Esophagus muscularis mucosa (tissue), 4 donors: ENCODE data around the gene AKT3. TPM values are rescaled to one million over a fixed set of nuclear protein-coding genes. Genes with fewer than 3 reads are reported as not detected.

Experiments used
- DNase-seq: peaks from one replicate; pipeline ENCODE4 v3.0.0-alpha.2; 2017; ENCODE audit errors: extremely low spot score
- H3K27ac ChIP-seq, 4 donors: fragments of 200-600 bp; sonication (generic); replicated peaks in 1 of 4; 1 replicate in 3 of 4; 2 replicates in 1 of 4; pipeline ENCODE4 v1.5.1; 2016 to 2019; ENCODE audit warnings: mild to moderate bottlenecking in 1 of 4
- H3K27me3 ChIP-seq, 4 donors: fragments of 200-600 bp; sonication (generic); one replicate each; pipeline versions ENCODE4 v1.5.1 to v1.6.0; 2016 to 2019
- H3K36me3 ChIP-seq, 4 donors: fragments of 200-600 bp; sonication (generic); one replicate each; pipeline ENCODE4 v1.5.1; 2016 to 2019
- H3K4me1 ChIP-seq, 4 donors: fragments of 200-600 bp; sonication (generic); one replicate each; pipeline ENCODE4 v1.5.1; 2016 to 2019
- H3K4me3 ChIP-seq, 4 donors: fragments of 200-600 bp; sonication (generic); 1 replicate in 2 of 4; 2 replicates in 2 of 4; pipeline ENCODE4 v1.5.1; 2016 to 2019; ENCODE audit warnings: mild to moderate bottlenecking in 4 of 4, moderate library complexity in 1 of 4
- H3K9me3 ChIP-seq, 4 donors: fragments of 200-600 bp; sonication (generic); 1 replicate in 3 of 4; 2 replicates in 1 of 4; pipeline ENCODE4 v1.5.1; 2016 to 2019
- EP300 ChIP-seq: sonication (generic); formaldehyde crosslinking; IDR thresholded peaks from one replicate; pipeline ENCODE4 v1.6.1; 2017; ENCODE audit warnings: antibody characterized with exemption
- POLR2A ChIP-seq: fragments of 450-650 bp; IDR thresholded peaks from one replicate; pipeline ENCODE4 v1.6.1; 2017; ENCODE audit warnings: antibody characterized with exemption, moderate library complexity, mild to moderate bottlenecking, low read depth
- POLR2AphosphoS5 ChIP-seq, 2 donors: sonication (generic); formaldehyde crosslinking; IDR thresholded peaks; one replicate each; pipeline ENCODE4 v1.6.1; 2017; ENCODE audit warnings: antibody characterized with exemption in 2 of 2
- WGBS: methylation state at CpG from one replicate; pipeline ENCODE4 v1.1.5; 2018; 5-methylcytosine and 5-hydroxymethylcytosine counted together
- intact Hi-C: fragments of 100-400 bp; cut with DNase I; formaldehyde crosslinking; loops from one replicate; pipeline ENCODE4 v1.15.1; 2023
- total RNA-seq, 4 donors: library from RNA; depleted of rRNA; stranded (reverse); fragments of >200 nt; gene quantifications; one replicate each; pipeline versions ENCODE4 v1.1.0 to v1.2.1, GENCODE V29; 2016
- TF ChIP-seq, protein P1 (sequence below), 3 experiments: fragments of 200-600 bp in 2 of 3; fragments of 450-650 bp in 1 of 3; sonication (generic) in 2 of 3; IDR thresholded peaks; one replicate each; pipeline ENCODE4 v1.5.1; 2017 to 2019; ENCODE audit warnings: antibody characterized with exemption in 3 of 3, mild to moderate bottlenecking in 2 of 3, moderate library complexity in 1 of 3

AKT3 gene
- total RNA-seq, 4 donors from 2014 or later: 63.9 to 104 (median 74.2) TPM

DNA sequence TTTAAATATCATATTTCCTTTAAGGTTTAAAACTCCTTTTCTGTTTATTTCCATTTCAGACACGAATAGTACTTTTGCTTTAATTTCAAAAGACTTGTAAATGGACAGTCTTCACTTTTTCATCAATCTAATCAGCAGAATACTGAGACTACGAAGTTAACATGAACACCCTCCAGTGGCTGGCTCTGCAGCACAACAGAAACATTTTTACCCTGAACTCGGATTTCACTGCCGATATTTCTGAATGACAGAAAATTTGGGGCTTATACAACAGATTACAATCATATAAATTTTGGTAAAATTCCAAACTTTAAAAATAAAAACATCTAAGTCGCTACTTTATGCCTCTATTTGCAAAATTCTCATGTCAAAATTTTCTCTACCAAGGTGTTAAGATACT lies 86.2 kb downstream of the AKT3 start:
- no peak for TF ChIP-seq POLR2A
- no peak for TF ChIP-seq POLR2AphosphoS5 (IDR thresholded peaks at IDR 0.05)
- TF ChIP-seq EP300: no peak
- TF ChIP-seq, protein P1, sequence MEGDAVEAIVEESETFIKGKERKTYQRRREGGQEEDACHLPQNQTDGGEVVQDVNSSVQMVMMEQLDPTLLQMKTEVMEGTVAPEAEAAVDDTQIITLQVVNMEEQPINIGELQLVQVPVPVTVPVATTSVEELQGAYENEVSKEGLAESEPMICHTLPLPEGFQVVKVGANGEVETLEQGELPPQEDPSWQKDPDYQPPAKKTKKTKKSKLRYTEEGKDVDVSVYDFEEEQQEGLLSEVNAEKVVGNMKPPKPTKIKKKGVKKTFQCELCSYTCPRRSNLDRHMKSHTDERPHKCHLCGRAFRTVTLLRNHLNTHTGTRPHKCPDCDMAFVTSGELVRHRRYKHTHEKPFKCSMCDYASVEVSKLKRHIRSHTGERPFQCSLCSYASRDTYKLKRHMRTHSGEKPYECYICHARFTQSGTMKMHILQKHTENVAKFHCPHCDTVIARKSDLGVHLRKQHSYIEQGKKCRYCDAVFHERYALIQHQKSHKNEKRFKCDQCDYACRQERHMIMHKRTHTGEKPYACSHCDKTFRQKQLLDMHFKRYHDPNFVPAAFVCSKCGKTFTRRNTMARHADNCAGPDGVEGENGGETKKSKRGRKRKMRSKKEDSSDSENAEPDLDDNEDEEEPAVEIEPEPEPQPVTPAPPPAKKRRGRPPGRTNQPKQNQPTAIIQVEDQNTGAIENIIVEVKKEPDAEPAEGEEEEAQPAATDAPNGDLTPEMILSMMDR (IDR thresholded peaks at IDR 0.05): no peak
- no peak for DNase-seq
- H3K9me3 ChIP-seq: no peaks in the 10 kb centered on the region
- H3K27ac ChIP-seq: no peak overlapping the region
- H3K27me3 ChIP-seq: no peaks in the 10 kb centered on the region
- peaks cover 0 to 13% (median 5%) of the 10 kb centered on the region in 4 donors for H3K4me1 ChIP-seq
- H3K4me3 ChIP-seq: no peak overlapping the region
- no peaks in the 10 kb centered on the region for H3K36me3 ChIP-seq
- WGBS: 76% methylated on average over 5 of the region's 5 CpGs
- intact Hi-C loops: no loop called here

GRCh38 chr1:243758647-243759046 lies 91.4 kb downstream of the AKT3 start:
- Histone ChIP-seq H3K27ac (no peak overlapping the region), H3K27me3 (no peaks in the 10 kb centered on the region)

DNA sequence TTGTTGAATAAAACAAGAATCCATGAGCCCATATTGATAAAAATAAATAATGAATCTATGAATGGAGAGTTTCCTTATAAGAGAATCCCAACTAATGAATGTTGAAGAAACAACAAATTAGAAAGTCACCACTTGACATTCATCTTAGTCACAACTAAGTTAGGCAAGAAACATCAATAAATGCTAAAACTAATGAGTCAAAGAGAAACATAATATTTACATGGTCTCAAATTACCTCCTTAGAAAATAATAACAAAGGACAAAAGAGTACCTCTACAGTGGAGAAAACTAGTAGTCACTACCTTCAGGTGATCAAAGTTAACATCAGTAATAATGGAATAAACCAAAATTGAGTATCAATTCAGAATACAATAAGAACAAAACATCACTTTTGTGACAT lies 93.5 kb downstream of the AKT3 start:
- no peak for TF ChIP-seq EP300
- TF ChIP-seq POLR2A: no peak
- TF ChIP-seq POLR2AphosphoS5 (IDR thresholded peaks at IDR 0.05): no peak
- Histone ChIP-seq H3K27ac (no peak overlapping the region), H3K27me3 (no peaks in the 10 kb centered on the region), H3K4me3 (no peak overlapping the region), H3K36me3 (no peaks in the 10 kb centered on the region), H3K4me1 (peaks cover 0 to 32% (median 6%) of the 10 kb centered on the region in 4 donors), H3K9me3 (no peaks in the 10 kb centered on the region)
- no peak for DNase-seq
- intact Hi-C loops: loop anchor here (10.0 kb wide), 1 partner anchor 518 kb away; no protein-coding TSS in a partner anchor

More at GRCh38 chr1:243758647-243759046, 91.4 kb downstream of the AKT3 start:
- no peak overlapping the region for H3K4me3 ChIP-seq
- H3K36me3 ChIP-seq: no peaks in the 10 kb centered on the region
- H3K4me1 ChIP-seq: peaks cover 0 to 16% (median 3%) of the 10 kb centered on the region in 4 donors
- no peak for DNase-seq
- intact Hi-C loops: loop anchor here (10.0 kb wide), 1 partner anchor 516 kb away; no protein-coding TSS in a partner anchor
- 95% methylated on average over 8 of the region's 8 CpGs for whole genome bisulfite sequencing
- no peak for TF ChIP-seq POLR2A
- TF ChIP-seq, protein P1 (IDR thresholded peaks at IDR 0.05): no peak
- no peak for TF ChIP-seq POLR2AphosphoS5 (IDR thresholded peaks at IDR 0.05)
- no peak for TF ChIP-seq EP300
- no peaks in the 10 kb centered on the region for H3K9me3 ChIP-seq

DNA sequence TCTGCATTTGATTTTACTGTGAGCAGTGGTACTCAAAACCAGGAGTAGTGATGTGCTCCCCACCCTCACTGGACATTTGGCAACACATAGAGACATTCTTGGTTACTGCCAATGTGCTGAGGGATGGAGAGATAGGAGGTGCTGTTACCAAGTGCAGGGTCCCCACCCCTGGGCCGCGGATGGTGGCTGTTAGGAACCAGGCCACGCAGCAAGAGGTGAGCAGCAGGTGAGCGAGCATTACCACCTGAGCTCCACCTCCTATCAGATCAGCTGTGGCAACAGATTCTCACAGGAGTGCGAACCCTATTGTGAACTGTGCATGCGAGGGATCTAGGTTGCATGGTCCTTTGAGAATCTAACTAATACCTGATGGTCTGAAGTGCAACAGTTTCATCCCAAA lies 95.7 kb downstream of the AKT3 start:
- no peak overlapping the region for H3K4me3 ChIP-seq
- H3K9me3 ChIP-seq: no peaks in the 10 kb centered on the region
- no peaks in the 10 kb centered on the region for H3K27me3 ChIP-seq
- intact Hi-C loops: loop anchor here (10.0 kb wide), 1 partner anchor 520 kb away; no protein-coding TSS in a partner anchor
- H3K36me3 ChIP-seq: no peaks in the 10 kb centered on the region
- peaks cover 0 to 36% (median 13%) of the 10 kb centered on the region in 4 donors for H3K4me1 ChIP-seq
- no peak overlapping the region for H3K27ac ChIP-seq
- TF ChIP-seq EP300 (no peak), POLR2AphosphoS5 (IDR thresholded peaks at IDR 0.05) (no peak), POLR2A (no peak)
- TF ChIP-seq, protein P1 (IDR thresholded peaks at IDR 0.05): no peak
- no peak for DNase-seq
- WGBS: 96% methylated on average over 6 of the region's 6 CpGs

- intact Hi-C loops: loop anchor here (10.0 kb wide), 1 partner anchor 523 kb away; no protein-coding TSS in a partner anchor
- Histone ChIP-seq H3K4me3 (no peak overlapping the region), H3K9me3 (no peaks in the 10 kb centered on the region), H3K36me3 (no peaks in the 10 kb centered on the region), H3K27ac (no peak overlapping the region), H3K4me1 (peaks cover 0 to 53% (median 18%) of the 10 kb centered on the region in 4 donors), H3K27me3 (no peaks in the 10 kb centered on the region)
- TF ChIP-seq, protein P1 (IDR thresholded peaks at IDR 0.05): no peak
- no peak for TF ChIP-seq POLR2AphosphoS5 (IDR thresholded peaks at IDR 0.05)
- no peak for TF ChIP-seq POLR2A
- TF ChIP-seq EP300: no peak
- DNase-seq: no peak
- 88% methylated on average over 1 of the region's 1 CpG for WGBS
Measured at GRCh38 chr1:243751506-243751905, 98.5 kb downstream of the AKT3 start.
